Bronchial epithelial cell (primary cell): ENCODE data around the gene PEF1. TPM values are rescaled to one million over a fixed set of nuclear protein-coding genes. Genes with fewer than 3 reads are reported as not detected.

Experiments used
- DNase-seq: peaks from one replicate; pipeline ENCODE4 v3.0.0-alpha.2; 2010; ENCODE audit warnings: low read depth
- FAIRE-seq: peaks from 2 replicates; lab custom pipeline; 2011; peaks lifted over from hg19 to GRCh38; lab: Jason Lieb, UNC
- H3K27me3 ChIP-seq: 2 replicates; pipeline ENCODE4 v1.5.1; 2011; ENCODE audit warnings: low read length; ENCODE audit not compliant: control insufficient read depth, insufficient read depth
- H3K36me3 ChIP-seq: 2 replicates; pipeline ENCODE4 v1.5.1; 2011; ENCODE audit warnings: low read length; ENCODE audit not compliant: control insufficient read depth, insufficient read depth
- H3K4me3 ChIP-seq: 2 replicates; pipeline ENCODE4 v1.5.1; 2011; ENCODE audit warnings: mild to moderate bottlenecking, low read depth, low read length, control low read depth
- CTCF ChIP-seq: IDR thresholded peaks from 2 replicates; pipeline ENCODE4 v1.5.1; 2011; ENCODE audit warnings: mild to moderate bottlenecking, moderate library complexity, low read length, control low read depth, inconsistent platforms; ENCODE audit not compliant: insufficient read depth, severe bottlenecking
- total RNA-seq: library from RNA; depleted of rRNA; stranded (reverse); fragments of >200 nt; gene quantifications from 2 replicates; pipeline ENCODE4 v1.2.1, GENCODE V29; 2014

The PEF1 gene
- total RNA-seq, 1 donor from 2014 or later = 67.4 TPM

- Histone ChIP-seq H3K36me3 (peaks cover 2% of the 10 kb centered on the region), H3K4me3 (no peak overlapping the region), H3K27me3 (no peaks in the 10 kb centered on the region)
- FAIRE-seq (no peak), DNase-seq (no peak)
- TF ChIP-seq CTCF = no peak
Observed at GRCh38 chr1:31648190-31648589, 3.5 kb upstream of the PEF1 start.

- TF ChIP-seq CTCF = no peak
- H3K4me3 ChIP-seq = no peak overlapping the region
- no peaks in the 10 kb centered on the region for H3K36me3 ChIP-seq
- no peaks in the 10 kb centered on the region for H3K27me3 ChIP-seq
- no peak for FAIRE-seq
- no peak for DNase-seq
Observed at GRCh38 chr1:31647106-31647505, 2.4 kb upstream of the PEF1 start.

- no peak for TF ChIP-seq CTCF
- no peak for DNase-seq
- no peaks in the 10 kb centered on the region for H3K27me3 ChIP-seq
- H3K36me3 ChIP-seq = no peaks in the 10 kb centered on the region
- no peak for FAIRE-seq
- H3K4me3 ChIP-seq = no peak overlapping the region
Observed at GRCh38 chr1:31646259-31646960, 1.7 kb upstream of the PEF1 start.

- H3K27me3 ChIP-seq = no peaks in the 10 kb centered on the region
- no peak for TF ChIP-seq CTCF
- FAIRE-seq = no peak
- DNase-seq = no peak
- H3K4me3 ChIP-seq = peak overlapping the region; percentile 54
- no peaks in the 10 kb centered on the region for H3K36me3 ChIP-seq
Observed at GRCh38 chr1:31645274-31645568, 545 bp upstream of the PEF1 start.

GRCh38 chr1:31643976-31644559, 608 bp downstream of the PEF1 start:
- DNase-seq = peak; percentile 54
- no peaks in the 10 kb centered on the region for H3K27me3 ChIP-seq
- no peak for TF ChIP-seq CTCF
- H3K4me3 ChIP-seq = peak overlapping the region; percentile 54
- FAIRE-seq = no peak
- no peaks in the 10 kb centered on the region for H3K36me3 ChIP-seq

- no peak for TF ChIP-seq CTCF
- DNase-seq (no peak), FAIRE-seq (no peak)
- no peaks in the 10 kb centered on the region for H3K27me3 ChIP-seq
- no peaks in the 10 kb centered on the region for H3K36me3 ChIP-seq
- H3K4me3 ChIP-seq = no peak overlapping the region
Observed at GRCh38 chr1:31642897-31643296, 1.8 kb downstream of the PEF1 start.
